HG02943 (cell line): Measurements from ENCODE around the gene SRD5A1.

Source experiments
- ATAC-seq: cut with Tn5 transposase; IDR thresholded peaks from one replicate; pipeline ENCODE4 v1.9.1; 2021; ENCODE audit warnings: mild to moderate bottlenecking, low read depth, moderate library complexity; ENCODE audit not compliant: unreplicated experiment

Gene SRD5A1

GRCh38 chr5:6680922-6681321 is 47.7 kb downstream of the SRD5A1 start:
- ATAC-seq: no peak

GRCh38 chr5:6681682-6682081 is 48.4 kb downstream of the SRD5A1 start:
- no peak for ATAC-seq

GRCh38 chr5:6682239-6682638 is 49.0 kb downstream of the SRD5A1 start:
- ATAC-seq: no peak

GRCh38 chr5:6683241-6683640 is 50.0 kb downstream of the SRD5A1 start:
- no peak for ATAC-seq

GRCh38 chr5:6684075-6684474 is 50.8 kb downstream of the SRD5A1 start:
- ATAC-seq: no peak

- ATAC-seq: no peak
Observed at GRCh38 chr5:6686501-6686900, 53.3 kb downstream of the SRD5A1 start.

- ATAC-seq: no peak
Observed at GRCh38 chr5:6686915-6687409, 53.7 kb downstream of the SRD5A1 start.

- ATAC-seq: no peak
Observed at GRCh38 chr5:6687505-6687904, 54.3 kb downstream of the SRD5A1 start.

GRCh38 chr5:6692906-6693305 is 59.7 kb downstream of the SRD5A1 start:
- no peak for ATAC-seq

GRCh38 chr5:6698696-6699095 is 65.5 kb downstream of the SRD5A1 start:
- ATAC-seq: no peak

- no peak for ATAC-seq
Observed at GRCh38 chr5:6699357-6699756, 66.1 kb downstream of the SRD5A1 start.

GRCh38 chr5:6700074-6700684 is 66.9 kb downstream of the SRD5A1 start:
- ATAC-seq: no peak

- ATAC-seq: no peak
Observed at GRCh38 chr5:6700685-6701355, 67.6 kb downstream of the SRD5A1 start.

- ATAC-seq: no peak
Observed at GRCh38 chr5:6701491-6701890, 68.3 kb downstream of the SRD5A1 start.

GRCh38 chr5:6702633-6703032 is 69.4 kb downstream of the SRD5A1 start:
- no peak for ATAC-seq

GRCh38 chr5:6703806-6704205 is 70.6 kb downstream of the SRD5A1 start:
- no peak for ATAC-seq

GRCh38 chr5:6704361-6704851 is 71.2 kb downstream of the SRD5A1 start:
- ATAC-seq: no peak

- no peak for ATAC-seq
Observed at GRCh38 chr5:6705088-6705487, 71.8 kb downstream of the SRD5A1 start.

GRCh38 chr5:6705959-6706358 is 72.7 kb downstream of the SRD5A1 start:
- no peak for ATAC-seq

GRCh38 chr5:6707852-6708251 is 74.6 kb downstream of the SRD5A1 start:
- no peak for ATAC-seq

GRCh38 chr5:6708814-6709213 is 75.6 kb downstream of the SRD5A1 start:
- ATAC-seq: no peak

GRCh38 chr5:6710070-6710469 is 76.8 kb downstream of the SRD5A1 start:
- ATAC-seq: no peak
